ENCODE measurements around the gene RAB10.

DNA sequence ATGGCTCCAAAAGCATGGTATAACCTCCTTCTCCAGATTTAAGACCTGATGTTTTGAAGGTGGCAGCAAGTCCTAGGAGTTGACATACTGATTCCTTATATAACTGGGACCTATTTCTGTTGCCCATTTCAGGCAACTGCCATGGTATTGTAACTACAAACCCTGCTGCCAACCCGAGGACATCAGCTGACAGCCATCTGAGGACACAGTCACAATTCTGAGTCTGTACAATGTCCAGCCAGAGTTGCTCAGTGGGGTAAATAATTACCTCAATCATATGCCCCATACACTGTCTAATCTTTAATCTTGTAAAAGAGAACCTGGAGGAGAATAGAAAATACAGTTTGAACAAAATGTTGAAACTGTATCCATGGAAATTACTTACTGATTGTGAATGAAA, 130.3 kb downstream of the RAB10 start:
- TF ChIP-seq POLR2A (IDR thresholded peaks at IDR 0.05) (no peak), CTCF (IDR thresholded peaks at IDR 0.05) (no peak)
